ENCODE measurements around the gene DISC1. TPM values are rescaled to one million over a fixed set of nuclear protein-coding genes. Genes with fewer than 3 reads are reported as not detected.
"Not testable (repeated sequence)": the region's sequence is repeated elsewhere in the genome, so short reads cannot be mapped to it uniquely, and the experiment has no call there.

Gene DISC1
- total and polyA plus RNA-seq, 7 donors = 1.2 to 14.1 (median 5.8) TPM

DNA sequence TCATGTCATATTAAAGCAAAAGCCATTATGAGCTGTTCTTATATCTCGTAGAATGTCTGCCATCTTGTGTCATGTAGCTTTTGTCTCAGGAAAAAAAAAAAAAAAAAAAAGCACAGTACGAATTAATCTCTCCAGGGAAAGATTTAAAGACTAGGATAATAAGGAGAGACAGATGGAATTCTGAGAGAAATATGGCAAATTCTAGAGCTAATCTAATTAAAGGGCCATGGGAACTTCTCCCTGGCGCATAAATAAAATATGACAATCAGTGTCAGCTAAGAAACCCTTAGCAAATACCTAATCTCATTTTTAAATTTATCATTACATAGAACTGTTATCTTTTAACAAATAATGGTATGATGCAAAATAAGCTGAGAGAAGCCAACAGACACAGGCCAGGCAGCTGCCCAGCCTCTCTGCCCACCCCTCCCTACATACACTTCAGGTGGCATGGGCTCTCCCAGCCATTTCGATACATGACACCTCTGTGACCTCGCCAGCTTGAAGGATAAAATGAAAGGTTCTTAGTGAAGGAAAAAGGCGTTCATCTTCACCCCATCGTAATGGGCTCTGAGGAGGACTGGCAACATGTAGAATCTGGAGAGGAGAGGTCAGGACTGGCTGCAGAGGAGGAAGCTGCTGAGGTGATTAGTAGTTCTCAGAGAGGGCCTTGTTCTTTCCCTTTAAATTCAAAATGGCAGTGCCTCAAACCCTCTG is 39.8 kb downstream of the DISC1 start:
- Histone ChIP-seq H3K27me3 (no peaks in the 10 kb centered on the region), H3K4me1 (no peaks in the 10 kb centered on the region), H3K9me3 (peaks cover 0 to 6% (median 2%) of the 10 kb centered on the region in 4 donors), H3K27ac (no peak overlapping the region), H3K36me3 (no peaks in the 10 kb centered on the region), H3K4me3 (no peak overlapping the region)
- no peak for TF ChIP-seq EP300 (IDR thresholded peaks at IDR 0.05)
- TF ChIP-seq, protein P1, sequence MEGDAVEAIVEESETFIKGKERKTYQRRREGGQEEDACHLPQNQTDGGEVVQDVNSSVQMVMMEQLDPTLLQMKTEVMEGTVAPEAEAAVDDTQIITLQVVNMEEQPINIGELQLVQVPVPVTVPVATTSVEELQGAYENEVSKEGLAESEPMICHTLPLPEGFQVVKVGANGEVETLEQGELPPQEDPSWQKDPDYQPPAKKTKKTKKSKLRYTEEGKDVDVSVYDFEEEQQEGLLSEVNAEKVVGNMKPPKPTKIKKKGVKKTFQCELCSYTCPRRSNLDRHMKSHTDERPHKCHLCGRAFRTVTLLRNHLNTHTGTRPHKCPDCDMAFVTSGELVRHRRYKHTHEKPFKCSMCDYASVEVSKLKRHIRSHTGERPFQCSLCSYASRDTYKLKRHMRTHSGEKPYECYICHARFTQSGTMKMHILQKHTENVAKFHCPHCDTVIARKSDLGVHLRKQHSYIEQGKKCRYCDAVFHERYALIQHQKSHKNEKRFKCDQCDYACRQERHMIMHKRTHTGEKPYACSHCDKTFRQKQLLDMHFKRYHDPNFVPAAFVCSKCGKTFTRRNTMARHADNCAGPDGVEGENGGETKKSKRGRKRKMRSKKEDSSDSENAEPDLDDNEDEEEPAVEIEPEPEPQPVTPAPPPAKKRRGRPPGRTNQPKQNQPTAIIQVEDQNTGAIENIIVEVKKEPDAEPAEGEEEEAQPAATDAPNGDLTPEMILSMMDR (IDR thresholded peaks at IDR 0.05) = no peak
- no peak for TF ChIP-seq POLR2AphosphoS5 (IDR thresholded peaks at IDR 0.05)
- TF ChIP-seq POLR2A (IDR thresholded peaks at IDR 0.05) = no peak
- intact Hi-C loops (cut with DNase I) = no loop called here
- 90 to 92% methylated on average over 7 of the region's 7 CpGs for WGBS, 2 donors
- no peak for DNase-seq

DNA sequence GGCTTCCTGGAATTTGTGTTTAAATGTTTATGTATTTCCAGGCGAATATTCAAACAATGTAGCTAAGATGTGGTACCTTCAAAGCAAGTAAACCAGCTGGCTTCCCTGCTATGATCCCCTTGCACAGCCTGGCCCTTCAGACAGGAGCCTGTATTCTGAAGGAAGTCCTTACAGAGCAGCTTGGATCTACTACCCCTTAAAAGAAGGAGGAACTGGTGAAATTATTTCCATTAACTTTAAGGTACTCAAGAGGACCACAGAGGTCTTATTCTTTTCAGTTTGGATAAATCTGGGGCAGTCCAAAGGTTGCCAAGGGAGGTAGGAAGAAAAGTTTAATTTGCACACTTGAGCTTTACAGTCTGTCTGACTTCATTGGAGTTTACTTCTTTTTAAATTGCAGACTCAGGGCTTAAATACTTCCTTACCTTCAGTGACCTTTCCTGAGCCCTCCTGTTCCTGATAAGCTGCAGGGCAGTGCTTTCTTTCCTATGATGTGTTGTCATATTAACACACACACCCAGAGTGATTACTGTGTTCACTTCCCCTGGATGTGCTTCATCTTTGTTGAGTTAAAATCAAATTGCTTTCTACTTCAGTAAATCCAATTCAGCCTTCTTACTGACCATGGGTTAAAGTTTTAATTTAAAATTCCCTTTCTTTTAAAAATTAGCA is 40.5 kb downstream of the DISC1 start:
- Histone ChIP-seq H3K27ac (no peak overlapping the region), H3K9me3 (peaks cover 0 to 6% (median 2%) of the 10 kb centered on the region in 4 donors), H3K4me3 (no peak overlapping the region), H3K36me3 (no peaks in the 10 kb centered on the region), H3K27me3 (no peaks in the 10 kb centered on the region), H3K4me1 (no peaks in the 10 kb centered on the region)
- intact Hi-C loops (cut with DNase I) = no loop called here
- TF ChIP-seq EP300 (IDR thresholded peaks at IDR 0.05) (no peak), POLR2A (IDR thresholded peaks at IDR 0.05) (no peak), POLR2AphosphoS5 (IDR thresholded peaks at IDR 0.05) (no peak)
- TF ChIP-seq, protein P1 (IDR thresholded peaks at IDR 0.05) = no peak
- no peak for DNase-seq
- 49 to 54% methylated on average over 1 of the region's 1 CpG for WGBS, 2 donors

- Histone ChIP-seq H3K4me3 (no peak overlapping the region), H3K36me3 (no peaks in the 10 kb centered on the region), H3K27ac (no peak overlapping the region), H3K27me3 (no peaks in the 10 kb centered on the region), H3K9me3 (peaks cover 0 to 6% (median 2%) of the 10 kb centered on the region in 4 donors), H3K4me1 (no peaks in the 10 kb centered on the region)
- TF ChIP-seq POLR2A (IDR thresholded peaks at IDR 0.05) = no peak
- no peak for TF ChIP-seq POLR2AphosphoS5 (IDR thresholded peaks at IDR 0.05)
- TF ChIP-seq EP300 (IDR thresholded peaks at IDR 0.05) = no peak
- WGBS, 2 donors = 93 to 95% methylated on average over 3 of the region's 3 CpGs
- DNase-seq = no peak
- intact Hi-C loops (cut with DNase I) = no loop called here
Measured at GRCh38 chr1:231667896-231668506, 41.4 kb downstream of the DISC1 start.

GRCh38 chr1:231668826-231669225 is 42.2 kb downstream of the DISC1 start:
- peaks cover 0 to 6% (median 2%) of the 10 kb centered on the region in 4 donors for H3K9me3 ChIP-seq
- H3K27ac ChIP-seq = no peak overlapping the region
- no peak for TF ChIP-seq EP300 (IDR thresholded peaks at IDR 0.05)
- TF ChIP-seq POLR2AphosphoS5 (IDR thresholded peaks at IDR 0.05) = no peak
- TF ChIP-seq, protein P1 (IDR thresholded peaks at IDR 0.05) = no peak
- TF ChIP-seq POLR2A (IDR thresholded peaks at IDR 0.05) = no peak
- H3K27me3 ChIP-seq = no peaks in the 10 kb centered on the region
- no peaks in the 10 kb centered on the region for H3K36me3 ChIP-seq
- H3K4me1 ChIP-seq = no peaks in the 10 kb centered on the region
- H3K4me3 ChIP-seq = no peak overlapping the region
- intact Hi-C loops (cut with DNase I) = no loop called here
- no peak for DNase-seq

- H3K27me3 ChIP-seq; H3K9me3 ChIP-seq; DNase-seq; H3K4me1 ChIP-seq; H3K27ac ChIP-seq; intact Hi-C loops (cut with DNase I); H3K36me3 ChIP-seq; H3K4me3 ChIP-seq: not testable (repeated sequence)
- WGBS, 2 donors = 74 to 85% methylated on average over 4 of the region's 4 CpGs
Measured at GRCh38 chr1:231669864-231670621, 43.5 kb downstream of the DISC1 start.
